Measurements from ENCODE around the gene KCNC1.

- TF ChIP-seq CTCF (conservative IDR thresholded peaks at IDR 0.05 in 1 of 2, IDR thresholded peaks at IDR 0.05 in 1 of 2; ENCODE audit: extremely low read depth in 1 of 2, insufficient read depth in 1 of 2, low read depth in 1 of 2, low read length in 2 of 2) (no peak), EZH2 (IDR thresholded peaks at IDR 0.05; ENCODE audit: borderline replicate concordance, low read length) (no peak)
Measured at GRCh38 chr11:17736930-17737817, 2.6 kb downstream of the KCNC1 start.
